ENCODE measurements around the gene GNAT1. TPM values are rescaled to one million over a fixed set of nuclear protein-coding genes. Genes with fewer than 3 reads are reported as not detected.

Gene GNAT1
- polyA plus RNA-seq, 2 of the 4 experiments (the other 2 are of a cell fraction) = not detected

GRCh38 chr3:50157827-50158529 lies 33.4 kb upstream of the GNAT1 start:
- ATAC-seq (no peak), FAIRE-seq (no peak), DNase-seq (ENCODE audit: low read depth in 1 of 2, low spot score in 1 of 2) (no peak)
- ChIA-PET POLR2A (no interaction called here), CTCF (interaction anchor here (0.6 to 1.4 kb wide), 5 partner anchors 24 to 205 kb away, joined by 3 to 7 read pairs (median 4); no protein-coding TSS in a partner anchor)
- TF ChIP-seq KDM1A (IDR thresholded peaks at IDR 0.05; ENCODE audit: low read depth) (no peak), SREBF2 (IDR thresholded peaks at IDR 0.05) (no peak), MAFK (IDR thresholded peaks at IDR 0.05; ENCODE audit: partially characterized antibody) (no peak), USF2 (IDR thresholded peaks at IDR 0.05) (no peak), JUN (IDR thresholded peaks at IDR 0.05) (no peak), SMC3 (IDR thresholded peaks at IDR 0.05) (no peak)
- Histone ChIP-seq H3K4me3 (no peak overlapping the region), H3K4me2 (peak overlapping the region; percentile 13; the same call in 1 of the 3 replicates), H3K9me3 (no peaks in the 10 kb centered on the region), H3K4me1 (peaks cover 69% of the 10 kb centered on the region), H3K27ac (peak overlapping the region; percentile 20 to 85; a peak in 5 of 6 replicates)
- 86% methylated on average over 10 of the region's 12 CpGs for whole genome bisulfite sequencing (ENCODE audit: missing lambda C conversion rate)

- Histone ChIP-seq H3K9me3 (no peaks in the 10 kb centered on the region), H3K4me2 (no peak overlapping the region), H3K4me1 (peaks cover 76% of the 10 kb centered on the region), H3K4me3 (no peak overlapping the region), H3K27ac (peak overlapping the region; percentile 20 to 85; a peak in 3 of 6 replicates)
- FAIRE-seq (no peak), ATAC-seq (no peak), DNase-seq (ENCODE audit: low read depth in 1 of 2, low spot score in 1 of 2) (no peak)
- TF ChIP-seq RFX5 (IDR thresholded peaks at IDR 0.05) (no peak), FOSL2 (IDR thresholded peaks at IDR 0.05) (no peak), FOSL2 (CRISPR knock-in tag; IDR thresholded peaks at IDR 0.05) (no peak), EHF (CRISPR knock-in tag; IDR thresholded peaks at IDR 0.05) (no peak), HMGXB4 (CRISPR knock-in tag; IDR thresholded peaks at IDR 0.05; ENCODE audit: borderline replicate concordance) (no peak), MAFK (IDR thresholded peaks at IDR 0.05; ENCODE audit: partially characterized antibody) (no peak), ESRRA (IDR thresholded peaks at IDR 0.05; ENCODE audit: borderline replicate concordance, low read length) (no peak), ZC3H11A (IDR thresholded peaks at IDR 0.05) (no peak), PHF8 (IDR thresholded peaks at IDR 0.05; ENCODE audit: borderline replicate concordance, low read depth) (no peak), NR3C1 (IDR thresholded peaks at IDR 0.05) (no peak), SREBF2 (IDR thresholded peaks at IDR 0.05) (no peak), ZSCAN20 (CRISPR knock-in tag; IDR thresholded peaks at IDR 0.05) (no peak), KDM1A (IDR thresholded peaks at IDR 0.05; ENCODE audit: low read depth) (no peak), HOXA7 (CRISPR knock-in tag; IDR thresholded peaks at IDR 0.05) (no peak), JUN (IDR thresholded peaks at IDR 0.05) (no peak), ZNF302 (CRISPR knock-in tag; IDR thresholded peaks at IDR 0.05) (no peak)
- TF ChIP-seq, protein P1, sequence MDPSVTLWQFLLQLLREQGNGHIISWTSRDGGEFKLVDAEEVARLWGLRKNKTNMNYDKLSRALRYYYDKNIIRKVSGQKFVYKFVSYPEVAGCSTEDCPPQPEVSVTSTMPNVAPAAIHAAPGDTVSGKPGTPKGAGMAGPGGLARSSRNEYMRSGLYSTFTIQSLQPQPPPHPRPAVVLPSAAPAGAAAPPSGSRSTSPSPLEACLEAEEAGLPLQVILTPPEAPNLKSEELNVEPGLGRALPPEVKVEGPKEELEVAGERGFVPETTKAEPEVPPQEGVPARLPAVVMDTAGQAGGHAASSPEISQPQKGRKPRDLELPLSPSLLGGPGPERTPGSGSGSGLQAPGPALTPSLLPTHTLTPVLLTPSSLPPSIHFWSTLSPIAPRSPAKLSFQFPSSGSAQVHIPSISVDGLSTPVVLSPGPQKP (IDR thresholded peaks at IDR 0.05; ENCODE audit: low read depth, low read length) = no peak
- TF ChIP-seq, protein P2, sequence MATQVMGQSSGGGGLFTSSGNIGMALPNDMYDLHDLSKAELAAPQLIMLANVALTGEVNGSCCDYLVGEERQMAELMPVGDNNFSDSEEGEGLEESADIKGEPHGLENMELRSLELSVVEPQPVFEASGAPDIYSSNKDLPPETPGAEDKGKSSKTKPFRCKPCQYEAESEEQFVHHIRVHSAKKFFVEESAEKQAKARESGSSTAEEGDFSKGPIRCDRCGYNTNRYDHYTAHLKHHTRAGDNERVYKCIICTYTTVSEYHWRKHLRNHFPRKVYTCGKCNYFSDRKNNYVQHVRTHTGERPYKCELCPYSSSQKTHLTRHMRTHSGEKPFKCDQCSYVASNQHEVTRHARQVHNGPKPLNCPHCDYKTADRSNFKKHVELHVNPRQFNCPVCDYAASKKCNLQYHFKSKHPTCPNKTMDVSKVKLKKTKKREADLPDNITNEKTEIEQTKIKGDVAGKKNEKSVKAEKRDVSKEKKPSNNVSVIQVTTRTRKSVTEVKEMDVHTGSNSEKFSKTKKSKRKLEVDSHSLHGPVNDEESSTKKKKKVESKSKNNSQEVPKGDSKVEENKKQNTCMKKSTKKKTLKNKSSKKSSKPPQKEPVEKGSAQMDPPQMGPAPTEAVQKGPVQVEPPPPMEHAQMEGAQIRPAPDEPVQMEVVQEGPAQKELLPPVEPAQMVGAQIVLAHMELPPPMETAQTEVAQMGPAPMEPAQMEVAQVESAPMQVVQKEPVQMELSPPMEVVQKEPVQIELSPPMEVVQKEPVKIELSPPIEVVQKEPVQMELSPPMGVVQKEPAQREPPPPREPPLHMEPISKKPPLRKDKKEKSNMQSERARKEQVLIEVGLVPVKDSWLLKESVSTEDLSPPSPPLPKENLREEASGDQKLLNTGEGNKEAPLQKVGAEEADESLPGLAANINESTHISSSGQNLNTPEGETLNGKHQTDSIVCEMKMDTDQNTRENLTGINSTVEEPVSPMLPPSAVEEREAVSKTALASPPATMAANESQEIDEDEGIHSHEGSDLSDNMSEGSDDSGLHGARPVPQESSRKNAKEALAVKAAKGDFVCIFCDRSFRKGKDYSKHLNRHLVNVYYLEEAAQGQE (IDR thresholded peaks at IDR 0.05) = no peak
- WGBS (ENCODE audit: missing lambda C conversion rate) = 85% methylated on average over 7 of the region's 10 CpGs
- POLR2A ChIA-PET = no interaction called here
- CTCF ChIA-PET = interaction anchor here (0.8 to 1.4 kb wide), 3 partner anchors 23 to 37 kb away, joined by 4 to 7 read pairs (median 4); no protein-coding TSS in a partner anchor
Measured at GRCh38 chr3:50158530-50159146, 32.8 kb upstream of the GNAT1 start.
